Keratinocyte (primary cell): Measurements from ENCODE around the gene MOB2. TPM values are rescaled to one million over a fixed set of nuclear protein-coding genes. Genes with fewer than 3 reads are reported as not detected.

ENCODE experiments used
- DNase-seq: peaks from one replicate; pipeline ENCODE4 v3.0.0-alpha.2; 2011; ENCODE audit warnings: low read depth, missing footprints, low spot score
- FAIRE-seq: peaks from 2 replicates; lab custom pipeline; 2011; peaks lifted over from hg19 to GRCh38; lab: Jason Lieb, UNC
- H2AFZ ChIP-seq: 2 replicates; pipeline ENCODE4 v1.6.0; 2012; ENCODE audit warnings: low read length, control low read depth, inconsistent platforms; ENCODE audit not compliant: control insufficient read depth
- H3K27ac ChIP-seq: 2 replicates; pipeline ENCODE4 v1.5.1; 2011; ENCODE audit warnings: low read length; ENCODE audit not compliant: control insufficient read depth, insufficient read depth
- H3K27me3 ChIP-seq: 3 replicates; pipeline ENCODE4 v1.6.0; 2011; ENCODE audit warnings: low read length; ENCODE audit not compliant: control insufficient read depth, insufficient read depth; ENCODE audit errors: extremely low read depth
- H3K36me3 ChIP-seq, 2 experiments: 2 replicates in 1 of 2; 3 replicates in 1 of 2; pipeline ENCODE4 v1.5.1; 2011; ENCODE audit warnings: low read length in 2 of 2, mild to moderate bottlenecking in 1 of 2; ENCODE audit not compliant: control insufficient read depth in 2 of 2, insufficient read depth in 2 of 2; ENCODE audit errors: extremely low read depth in 1 of 2
- H3K4me1 ChIP-seq: 3 replicates; pipeline ENCODE4 v1.5.1; 2011; ENCODE audit warnings: low read length; ENCODE audit not compliant: control insufficient read depth, insufficient read depth; ENCODE audit errors: extremely low read depth
- H3K4me2 ChIP-seq: 3 replicates; pipeline ENCODE4 v1.6.0; 2011; ENCODE audit warnings: low read depth, low read length; ENCODE audit not compliant: control insufficient read depth, insufficient read depth; ENCODE audit errors: extremely low read depth
- H3K4me3 ChIP-seq, 3 experiments: fragments of 200-600 bp in 1 of 3; sonication (generic) in 1 of 3; 2 replicates in 2 of 3; 3 replicates in 1 of 3; pipeline ENCODE4 v1.5.1; 2011 to 2016; ENCODE audit warnings: low read length in 3 of 3, mild to moderate bottlenecking in 3 of 3, control low read depth in 2 of 3, inconsistent platforms in 1 of 3, low read depth in 1 of 3, mixed read lengths in 1 of 3, mixed run types in 1 of 3, moderate library complexity in 1 of 3; ENCODE audit not compliant: control insufficient read depth in 2 of 3, insufficient read depth in 2 of 3; ENCODE audit errors: extremely low read depth in 1 of 3
- H3K79me2 ChIP-seq: 2 replicates; pipeline ENCODE4 v1.6.0; 2012; ENCODE audit warnings: low read length; ENCODE audit not compliant: control insufficient read depth, insufficient read depth
- H3K9ac ChIP-seq: 3 replicates; pipeline ENCODE4 v1.6.0; 2011; ENCODE audit warnings: low read length; ENCODE audit not compliant: control insufficient read depth, insufficient read depth; ENCODE audit errors: extremely low read depth
- H3K9me1 ChIP-seq: 3 replicates; pipeline ENCODE4 v1.6.0; 2011; ENCODE audit warnings: low read length; ENCODE audit not compliant: control insufficient read depth, insufficient read depth; ENCODE audit errors: extremely low read depth
- H3K9me3 ChIP-seq: 2 replicates; pipeline ENCODE4 v1.5.1; 2012; ENCODE audit warnings: low read depth, low read length; ENCODE audit not compliant: control insufficient read depth
- H4K20me1 ChIP-seq: 3 replicates; pipeline ENCODE4 v1.6.0; 2011; ENCODE audit warnings: low read length; ENCODE audit not compliant: control insufficient read depth, insufficient read depth; ENCODE audit errors: extremely low read depth
- CTCF ChIP-seq, 3 experiments: IDR thresholded peaks in 1 of 3; conservative IDR thresholded peaks in 1 of 3; optimal IDR thresholded peaks in 1 of 3; 2 replicates in 2 of 3; 3 replicates in 1 of 3; pipeline versions ENCODE3 to v1.5.1; 2011; ENCODE audit warnings: low read length in 3 of 3, mild to moderate bottlenecking in 3 of 3, moderate library complexity in 2 of 3, control low read depth in 1 of 3, inconsistent platforms in 1 of 3; ENCODE audit not compliant: insufficient read depth in 2 of 3; ENCODE audit errors: extremely low read depth in 1 of 3
- EZH2 ChIP-seq: IDR thresholded peaks from one replicate; pipeline ENCODE4 v1.6.1; 2012; ENCODE audit warnings: inconsistent platforms, mild to moderate bottlenecking, low read length, moderate library complexity
- dilution Hi-C: fragments of 300-500 bp; cut with MboI; formaldehyde crosslinking; loops from one replicate; pipeline ENCODE4 v1.7.0; 2020; ENCODE audit warnings: low sequenced_read_pairs; ENCODE audit not compliant: extremely low pct_ligation_motif_present
- polyA plus RNA-seq, 5 experiments: library from polyadenylated mRNA; depleted of rRNA in 3 of 5; stranded (reverse) in 3 of 5; stranded (forward) in 1 of 5; unstranded in 1 of 5; fragments of >200 nt; gene quantifications; 1 replicate in 1 of 5; 2 replicates in 3 of 5; 3 replicates in 1 of 5; pipeline versions ENCODE4 v1.2.1 to v1.2.3, GENCODE V29; 2011 to 2012; ENCODE audit warnings: missing spikeins in 2 of 5, low read depth in 1 of 5, low replicate concordance in 1 of 5

Gene MOB2
- polyA plus RNA-seq, 1 donor (not counting 4 experiments of a cell fraction or from before 2014, with no cell fraction given), result 37.7 TPM

- Histone ChIP-seq H2AFZ (no peak overlapping the region), H3K9me3 (no peaks in the 10 kb centered on the region), H3K27ac (no peak overlapping the region), H3K36me3 (peaks cover 12 to 23% of the 10 kb centered on the region in 2 experiments), H4K20me1 (peaks cover 26% of the 10 kb centered on the region), H3K79me2 (peaks cover 40% of the 10 kb centered on the region), H3K27me3 (no peaks in the 10 kb centered on the region), H3K9ac (no peak overlapping the region), H3K4me3 (no peak overlapping the region), H3K9me1 (no peaks in the 10 kb centered on the region), H3K4me2 (no peak overlapping the region), H3K4me1 (peaks cover 3% of the 10 kb centered on the region)
- FAIRE-seq (no peak), DNase-seq (no peak)
- TF ChIP-seq CTCF (optimal IDR thresholded peaks at IDR 0.05 in 1 of 3, IDR thresholded peaks at IDR 0.05 in 1 of 3, conservative IDR thresholded peaks at IDR 0.05 in 1 of 3; ENCODE audit: extremely low read depth in 1 of 3, insufficient read depth in 2 of 3, low read length in 3 of 3) (peak in 1 of 3 experiments; percentile 15), EZH2 (no peak)
- dilution Hi-C loops, result no loop called here
Observed at GRCh38 chr11:1482581-1483444, 3.8 kb downstream of the MOB2 start.

- Histone ChIP-seq H3K27me3 (no peaks in the 10 kb centered on the region), H3K9me3 (no peaks in the 10 kb centered on the region), H4K20me1 (peaks cover 26% of the 10 kb centered on the region), H3K36me3 (peaks cover 16 to 27% of the 10 kb centered on the region in 2 experiments), H3K4me2 (no peak overlapping the region), H3K9me1 (no peaks in the 10 kb centered on the region), H3K4me1 (peaks cover 3% of the 10 kb centered on the region), H3K79me2 (peaks cover 32% of the 10 kb centered on the region), H3K27ac (no peak overlapping the region), H3K9ac (no peak overlapping the region), H3K4me3 (no peak overlapping the region), H2AFZ (no peak overlapping the region)
- DNase-seq (no peak), FAIRE-seq (no peak)
- dilution Hi-C loops, result no loop called here
- TF ChIP-seq CTCF (optimal IDR thresholded peaks at IDR 0.05 in 1 of 3, IDR thresholded peaks at IDR 0.05 in 1 of 3, conservative IDR thresholded peaks at IDR 0.05 in 1 of 3; ENCODE audit: extremely low read depth in 1 of 3, insufficient read depth in 2 of 3, low read length in 3 of 3) (no peak), EZH2 (no peak)
Observed at GRCh38 chr11:1481861-1482441, 4.6 kb downstream of the MOB2 start.
